ENCODE results near the gene EIF6.

EIF6 gene

GRCh38 chr20:35238170-35238569 is 46.4 kb downstream of the EIF6 start:
- no peak for TF ChIP-seq CTCF (conservative IDR thresholded peaks at IDR 0.05; ENCODE audit: control insufficient read depth, insufficient read depth, low read depth, low read length)
- no peak for DNase-seq (ENCODE audit: low read depth)

GRCh38 chr20:35237486-35237885 is 47.1 kb downstream of the EIF6 start:
- no peak overlapping the region for H3K4me3 ChIP-seq (ENCODE audit: control insufficient read depth, low read depth, low read length)

More at GRCh38 chr20:35238170-35238569, 46.4 kb downstream of the EIF6 start:
- H3K4me3 ChIP-seq (ENCODE audit: control insufficient read depth, low read depth, low read length) = no peak overlapping the region

GRCh38 chr20:35235881-35236280 is 48.7 kb downstream of the EIF6 start:
- DNase-seq (ENCODE audit: low read depth) = no peak
- TF ChIP-seq CTCF (conservative IDR thresholded peaks at IDR 0.05; ENCODE audit: control insufficient read depth, insufficient read depth, low read depth, low read length) = no peak
- H3K4me3 ChIP-seq (ENCODE audit: control insufficient read depth, low read depth, low read length) = no peak overlapping the region

More at GRCh38 chr20:35237486-35237885, 47.1 kb downstream of the EIF6 start:
- DNase-seq (ENCODE audit: low read depth) = peak; percentile 14
- no peak for TF ChIP-seq CTCF (conservative IDR thresholded peaks at IDR 0.05; ENCODE audit: control insufficient read depth, insufficient read depth, low read depth, low read length)

- TF ChIP-seq CTCF (conservative IDR thresholded peaks at IDR 0.05; ENCODE audit: control insufficient read depth, insufficient read depth, low read depth, low read length) = no peak
- DNase-seq (ENCODE audit: low read depth) = peak; percentile 29
Measured at GRCh38 chr20:35232575-35232974, 52.0 kb downstream of the EIF6 start.

More at GRCh38 chr20:35232575-35232974, 52.0 kb downstream of the EIF6 start:
- no peak overlapping the region for H3K4me3 ChIP-seq (ENCODE audit: control insufficient read depth, low read depth, low read length)

Measured in fibroblast of mammary gland (primary cell).